ENCODE data around the gene ZMYND8. TPM values are rescaled to one million over a fixed set of nuclear protein-coding genes. Genes with fewer than 3 reads are reported as not detected.

ZMYND8 gene
- total RNA-seq, 4 donors from 2014 or later: 51.3 to 106 (median 94.0) TPM

DNA sequence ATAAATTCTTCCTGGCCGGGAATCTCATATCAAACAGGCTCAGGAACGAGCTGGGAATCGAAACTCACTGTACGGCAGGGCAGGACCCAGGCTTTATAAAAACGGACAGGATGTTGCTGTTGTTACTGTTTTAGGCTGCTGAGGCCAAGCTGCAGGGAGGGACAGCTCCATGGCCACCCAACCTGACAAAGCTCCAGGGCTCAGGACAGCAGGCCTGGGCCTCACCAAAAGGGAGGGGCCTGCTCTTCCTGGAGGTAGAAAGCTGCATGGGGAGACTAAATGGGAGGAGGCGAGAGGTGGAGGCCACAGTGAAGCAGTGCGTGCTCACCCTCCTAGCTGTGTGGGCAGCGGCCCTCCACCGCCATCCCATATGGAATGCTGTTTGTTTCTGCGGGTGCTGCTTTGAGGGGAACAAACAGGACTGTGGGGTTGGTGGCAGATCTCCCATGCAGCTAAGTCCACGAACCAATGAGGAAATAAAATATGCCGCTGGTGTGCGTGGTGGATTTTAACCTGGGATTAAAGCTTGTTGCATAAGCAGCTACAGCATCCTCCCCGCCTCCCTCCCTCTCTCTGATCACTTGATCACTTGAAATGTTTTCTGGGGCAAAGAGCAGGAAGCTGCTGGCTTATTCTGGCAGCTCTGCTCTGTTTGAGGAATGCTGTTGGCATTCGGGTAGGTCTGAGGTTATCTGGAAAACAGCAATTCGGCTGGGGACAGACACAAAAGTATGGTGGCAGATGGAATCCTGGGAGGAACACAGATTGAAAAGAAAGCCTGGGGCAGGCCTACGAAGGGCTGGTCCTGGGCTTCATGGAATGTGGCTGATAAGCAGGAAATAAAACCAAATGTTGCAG lies 2.4 kb upstream of the ZMYND8 start:
- H3K27ac ChIP-seq: peak overlapping the region; percentile 87 to 99 (median 96)
- TF ChIP-seq CTCF (IDR thresholded peaks at IDR 0.05) (no peak), POLR2A (IDR thresholded peaks at IDR 0.05) (peak; percentile 66 to 89)
- peak; percentile 42 to 91 (median 79) for DNase-seq
- peaks cover 20 to 71% (median 52%) of the 10 kb centered on the region in 4 donors for H3K4me1 ChIP-seq
- peak overlapping the region in 2 of 4 donors; percentile 1 to 7 for H3K4me3 ChIP-seq
- H3K36me3 ChIP-seq: no peaks in the 10 kb centered on the region
- no peaks in the 10 kb centered on the region for H3K9me3 ChIP-seq
- no peaks in the 10 kb centered on the region for H3K27me3 ChIP-seq

GRCh38 chr20:47358039-47358671 lies 1.7 kb upstream of the ZMYND8 start:
- H3K27ac ChIP-seq: peak overlapping the region; percentile 87 to 99 (median 96)
- DNase-seq: no peak
- no peaks in the 10 kb centered on the region for H3K27me3 ChIP-seq
- no peaks in the 10 kb centered on the region for H3K9me3 ChIP-seq
- peak overlapping the region in 2 of 4 donors; percentile 33 to 38 for H3K4me3 ChIP-seq
- peaks cover 20 to 77% (median 55%) of the 10 kb centered on the region in 4 donors for H3K4me1 ChIP-seq
- H3K36me3 ChIP-seq: no peaks in the 10 kb centered on the region
- no peak for TF ChIP-seq CTCF (IDR thresholded peaks at IDR 0.05)
- no peak for TF ChIP-seq POLR2A (IDR thresholded peaks at IDR 0.05)

- peaks cover 22 to 84% (median 58%) of the 10 kb centered on the region in 4 donors for H3K4me1 ChIP-seq
- no peaks in the 10 kb centered on the region for H3K36me3 ChIP-seq
- no peaks in the 10 kb centered on the region for H3K9me3 ChIP-seq
- H3K4me3 ChIP-seq: peak overlapping the region; percentile 8 to 38 (median 31)
- peak; percentile 91 to 95 (median 92) for DNase-seq
- peak overlapping the region; percentile 87 to 99 (median 96) for H3K27ac ChIP-seq
- no peaks in the 10 kb centered on the region for H3K27me3 ChIP-seq
- TF ChIP-seq CTCF (IDR thresholded peaks at IDR 0.05) (peak in 1 of 6 experiments; percentile 9), POLR2A (IDR thresholded peaks at IDR 0.05) (peak; percentile 42 to 74)
Observed at GRCh38 chr20:47357296-47358038, 968 bp upstream of the ZMYND8 start.

DNA sequence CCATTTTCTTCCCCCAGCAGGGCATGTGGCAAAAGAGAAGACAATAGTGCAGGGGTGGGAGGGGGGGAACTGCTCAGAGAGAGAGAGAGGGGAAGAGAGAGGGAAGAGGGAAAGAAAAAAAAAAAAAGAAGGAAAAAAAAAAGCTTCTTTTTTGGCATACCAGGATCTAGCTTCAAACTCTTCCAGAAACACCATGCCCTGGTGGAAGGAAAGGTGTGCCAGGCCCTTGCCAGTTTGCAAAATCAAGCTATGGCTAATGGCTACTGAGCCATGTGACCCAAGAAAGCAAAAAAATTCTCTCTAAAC lies 326 bp downstream of the ZMYND8 start:
- Histone ChIP-seq H3K9me3 (no peaks in the 10 kb centered on the region), H3K4me1 (peaks cover 24 to 94% (median 61%) of the 10 kb centered on the region in 4 donors), H3K36me3 (no peaks in the 10 kb centered on the region), H3K27ac (peak overlapping the region; percentile 87 to 99 (median 96)), H3K27me3 (no peaks in the 10 kb centered on the region), H3K4me3 (peak overlapping the region in 3 of 4 donors; percentile 33 to 46 (median 33))
- TF ChIP-seq POLR2A (IDR thresholded peaks at IDR 0.05) (no peak), CTCF (IDR thresholded peaks at IDR 0.05) (no peak)
- no peak for DNase-seq

DNA sequence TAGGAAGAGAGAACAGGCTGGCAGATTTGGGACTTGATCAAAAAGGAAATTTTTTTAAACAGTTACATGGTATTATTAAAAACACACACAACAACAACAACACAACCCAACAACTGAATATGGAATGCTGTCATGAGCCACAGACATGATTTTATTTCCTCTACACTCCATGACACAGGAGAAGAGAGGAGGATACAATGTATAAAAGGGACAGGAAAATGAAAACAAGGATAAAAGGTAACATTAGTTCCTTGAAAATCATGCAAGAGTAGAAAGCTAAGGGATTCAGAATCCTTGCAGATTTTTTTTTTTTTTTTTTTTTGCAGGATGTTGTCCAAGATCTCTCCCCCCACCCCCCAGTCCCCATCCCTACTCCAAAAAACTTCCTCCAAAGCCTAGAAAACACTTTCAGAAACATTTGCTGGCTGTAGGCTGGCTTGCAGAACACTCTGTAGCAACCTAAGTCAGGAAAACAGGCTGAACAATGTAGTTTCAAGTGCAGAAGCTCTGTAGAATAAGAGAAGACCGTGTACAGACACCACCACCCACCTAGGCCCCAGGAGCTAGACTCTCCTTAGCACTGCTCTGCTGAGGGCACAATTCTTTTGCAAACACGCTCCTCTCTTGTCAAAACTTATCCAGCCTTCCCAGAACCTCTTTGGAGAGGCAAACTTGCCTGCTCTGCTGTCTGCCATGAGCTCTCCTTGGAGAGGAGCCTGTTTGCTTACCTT lies 845 bp downstream of the ZMYND8 start:
- H3K4me3 ChIP-seq: peak overlapping the region; percentile 8 to 46 (median 33)
- H3K36me3 ChIP-seq: no peaks in the 10 kb centered on the region
- H3K4me1 ChIP-seq: peaks cover 27 to 94% (median 60%) of the 10 kb centered on the region in 4 donors
- no peaks in the 10 kb centered on the region for H3K9me3 ChIP-seq
- TF ChIP-seq POLR2A (IDR thresholded peaks at IDR 0.05) (no peak), CTCF (IDR thresholded peaks at IDR 0.05) (no peak)
- no peaks in the 10 kb centered on the region for H3K27me3 ChIP-seq
- DNase-seq: no peak
- peak overlapping the region; percentile 87 to 99 (median 96) for H3K27ac ChIP-seq

Data from Peyer's patch (tissue), 4 donors.